Neural cell (in vitro differentiated cells): ENCODE data around the gene CCDC39. TPM values are rescaled to one million over a fixed set of nuclear protein-coding genes. Genes with fewer than 3 reads are reported as not detected.

Source experiments
- H2AFZ ChIP-seq: fragments of 200-600, 300-800 bp; sonication (generic), shearing (Covaris generic); 2 replicates; pipeline ENCODE4 v1.6.0; 2014; ENCODE audit warnings: low read depth, mild to moderate bottlenecking, antibody characterized with exemption, low read length, moderate library complexity
- H3F3A ChIP-seq: fragments of 200-600 bp; shearing (Covaris generic); 2 replicates; pipeline ENCODE4 v1.6.1; 2016; ENCODE audit warnings: mild to moderate bottlenecking, moderate library complexity, mixed read lengths, antibody characterized with exemption, low read length; ENCODE audit not compliant: insufficient read depth, poor library complexity, severe bottlenecking
- H3K27ac ChIP-seq: fragments of 200-600, 300-800 bp; sonication (generic), shearing (Covaris generic); 2 replicates; pipeline ENCODE4 v1.5.1; 2014; ENCODE audit warnings: mild to moderate bottlenecking, low read length, moderate library complexity
- H3K27me3 ChIP-seq: fragments of 300-800, 200-600 bp; sonication (generic), shearing (Covaris generic); 2 replicates; pipeline ENCODE4 v1.6.0; 2014; ENCODE audit warnings: mild to moderate bottlenecking, low read depth, low read length, moderate library complexity; ENCODE audit not compliant: insufficient read depth
- H3K36me3 ChIP-seq: fragments of 300-800, 200-600 bp; sonication (generic), shearing (Covaris generic); 2 replicates; pipeline ENCODE4 v1.5.1; 2014; ENCODE audit warnings: mild to moderate bottlenecking, antibody characterized with exemption, low read length, moderate library complexity; ENCODE audit not compliant: insufficient read depth
- H3K4me2 ChIP-seq: fragments of 300-800, 200-600 bp; sonication (generic), shearing (Covaris generic); 2 replicates; pipeline ENCODE4 v1.6.0; 2014; ENCODE audit warnings: mild to moderate bottlenecking, low read length
- H3K4me3 ChIP-seq: fragments of 300-800, 200-600 bp; sonication (generic), shearing (Covaris generic); 2 replicates; pipeline ENCODE4 v1.5.1; 2014; ENCODE audit warnings: mild to moderate bottlenecking, low read length, moderate library complexity
- H3K79me2 ChIP-seq: fragments of 200-600 bp; shearing (Covaris generic); replicated peaks from 2 replicates; pipeline ENCODE4 v1.6.0; 2014; ENCODE audit warnings: mild to moderate bottlenecking, low read length, moderate library complexity; ENCODE audit not compliant: insufficient read depth
- H3K9ac ChIP-seq: fragments of 300-800, 200-600 bp; sonication (generic), shearing (Covaris generic); 2 replicates; pipeline ENCODE4 v1.6.1; 2016; ENCODE audit warnings: mild to moderate bottlenecking, low read length, mixed read lengths
- H3K9me2 ChIP-seq: fragments of 200-600 bp; shearing (Covaris generic); 2 replicates; pipeline ENCODE4 v1.6.1; 2016; ENCODE audit warnings: mild to moderate bottlenecking, low read length, mixed read lengths; ENCODE audit not compliant: insufficient read depth
- H3K9me3 ChIP-seq: fragments of 200-600, 300-800 bp; sonication (generic), shearing (Covaris generic); 2 replicates; pipeline ENCODE4 v1.6.1; 2016; ENCODE audit warnings: mild to moderate bottlenecking, mixed run types, low read length, moderate library complexity, mixed read lengths
- H4K20me1 ChIP-seq: fragments of 200-600 bp; shearing (Covaris generic); 2 replicates; pipeline ENCODE4 v1.6.1; 2016; ENCODE audit warnings: mild to moderate bottlenecking, mixed run types; ENCODE audit not compliant: insufficient read depth
- CTCF ChIP-seq: fragments of 450-650 bp; IDR thresholded peaks from 2 replicates; pipeline ENCODE4 v1.5.1; 2014; ENCODE audit warnings: antibody characterized with exemption, mild to moderate bottlenecking, moderate library complexity; ENCODE audit not compliant: poor library complexity, severe bottlenecking
- EP300 ChIP-seq: fragments of 450-650 bp; conservative IDR thresholded peaks from 2 replicates; pipeline ENCODE4 v1.6.1; 2014; ENCODE audit warnings: antibody characterized with exemption, mild to moderate bottlenecking, moderate library complexity; ENCODE audit not compliant: poor library complexity, severe bottlenecking
- EZH2 ChIP-seq: fragments of 200-600, 300-800 bp; shearing (Covaris generic), sonication (generic); IDR thresholded peaks from 2 replicates; pipeline ENCODE4 v1.6.1; 2014; ENCODE audit warnings: antibody characterized with exemption, low read length, borderline replicate concordance, mild to moderate bottlenecking; ENCODE audit not compliant: insufficient read depth, poor library complexity, severe bottlenecking
- MXI1 ChIP-seq: fragments of 450-650 bp; conservative IDR thresholded peaks from 2 replicates; pipeline ENCODE4 v1.6.1; 2014; ENCODE audit warnings: antibody characterized with exemption, mild to moderate bottlenecking; ENCODE audit not compliant: poor library complexity, severe bottlenecking
- POLR2AphosphoS5 ChIP-seq: IDR thresholded peaks from 2 replicates; pipeline ENCODE4 v1.6.1; 2012
- RAD21 ChIP-seq: fragments of 450-650 bp; conservative IDR thresholded peaks from 2 replicates; pipeline ENCODE4 v1.6.1; 2014; ENCODE audit warnings: antibody characterized with exemption, mild to moderate bottlenecking, moderate library complexity
- SMC3 ChIP-seq: fragments of 450-650 bp; conservative IDR thresholded peaks from 2 replicates; pipeline ENCODE4 v1.6.1; 2014; ENCODE audit warnings: antibody characterized with exemption, mild to moderate bottlenecking, moderate library complexity; ENCODE audit not compliant: poor library complexity
- TAF1 ChIP-seq: IDR thresholded peaks from 2 replicates; pipeline ENCODE4 v1.6.1; 2012; ENCODE audit warnings: low read depth
- polyA minus RNA-seq: library from RNA; depleted of rRNA, polyadenylated mRNA; stranded (reverse); fragments of >200 nt; gene quantifications from 2 replicates; pipeline ENCODE4 v1.2.3, GENCODE V29; 2014
- polyA plus RNA-seq: library from polyadenylated mRNA; depleted of rRNA; stranded (reverse); fragments of >200 nt; gene quantifications from 2 replicates; pipeline ENCODE4 v1.2.3, GENCODE V29; 2014
- TF ChIP-seq, protein P1 (sequence below): IDR thresholded peaks from 2 replicates; pipeline ENCODE4 v1.6.1; 2012; ENCODE audit warnings: borderline replicate concordance

Gene CCDC39
- polyA plus RNA-seq (0.36 and 0.66 TPM in 2 replicates), polyA minus RNA-seq (0.49 and 1.3 TPM in 2 replicates)

GRCh38 chr3:180679178-180680096 is at the start of gene CCDC39:
Gene CCDC39, minus strand, starts transcription at chr3:180679489. Its CDS starts 109 bp downstream, at chr3:180679380.
- peak within 1 kb of the TSS; percentile 80 for H2AFZ ChIP-seq
- no peaks in the 10 kb centered on the region for H3K79me2 ChIP-seq
- H3F3A ChIP-seq = peaks cover 4% of the 10 kb centered on the region
- peak within 1 kb of the TSS; percentile 81 for H3K4me3 ChIP-seq
- H3K9me2 ChIP-seq = no peaks in the 10 kb centered on the region
- H3K4me2 ChIP-seq = peak within 1 kb of the TSS; percentile 90
- H4K20me1 ChIP-seq = no peaks in the 10 kb centered on the region
- H3K9ac ChIP-seq = peak within 1 kb of the TSS; percentile 47
- H3K27ac ChIP-seq = peak within 1 kb of the TSS; percentile 27
- peaks cover 12% of the 10 kb centered on the region for H3K27me3 ChIP-seq
- H3K9me3 ChIP-seq = no peaks in the 10 kb centered on the region
- H3K36me3 ChIP-seq = no peaks in the 10 kb centered on the region
- TF ChIP-seq, protein P1, sequence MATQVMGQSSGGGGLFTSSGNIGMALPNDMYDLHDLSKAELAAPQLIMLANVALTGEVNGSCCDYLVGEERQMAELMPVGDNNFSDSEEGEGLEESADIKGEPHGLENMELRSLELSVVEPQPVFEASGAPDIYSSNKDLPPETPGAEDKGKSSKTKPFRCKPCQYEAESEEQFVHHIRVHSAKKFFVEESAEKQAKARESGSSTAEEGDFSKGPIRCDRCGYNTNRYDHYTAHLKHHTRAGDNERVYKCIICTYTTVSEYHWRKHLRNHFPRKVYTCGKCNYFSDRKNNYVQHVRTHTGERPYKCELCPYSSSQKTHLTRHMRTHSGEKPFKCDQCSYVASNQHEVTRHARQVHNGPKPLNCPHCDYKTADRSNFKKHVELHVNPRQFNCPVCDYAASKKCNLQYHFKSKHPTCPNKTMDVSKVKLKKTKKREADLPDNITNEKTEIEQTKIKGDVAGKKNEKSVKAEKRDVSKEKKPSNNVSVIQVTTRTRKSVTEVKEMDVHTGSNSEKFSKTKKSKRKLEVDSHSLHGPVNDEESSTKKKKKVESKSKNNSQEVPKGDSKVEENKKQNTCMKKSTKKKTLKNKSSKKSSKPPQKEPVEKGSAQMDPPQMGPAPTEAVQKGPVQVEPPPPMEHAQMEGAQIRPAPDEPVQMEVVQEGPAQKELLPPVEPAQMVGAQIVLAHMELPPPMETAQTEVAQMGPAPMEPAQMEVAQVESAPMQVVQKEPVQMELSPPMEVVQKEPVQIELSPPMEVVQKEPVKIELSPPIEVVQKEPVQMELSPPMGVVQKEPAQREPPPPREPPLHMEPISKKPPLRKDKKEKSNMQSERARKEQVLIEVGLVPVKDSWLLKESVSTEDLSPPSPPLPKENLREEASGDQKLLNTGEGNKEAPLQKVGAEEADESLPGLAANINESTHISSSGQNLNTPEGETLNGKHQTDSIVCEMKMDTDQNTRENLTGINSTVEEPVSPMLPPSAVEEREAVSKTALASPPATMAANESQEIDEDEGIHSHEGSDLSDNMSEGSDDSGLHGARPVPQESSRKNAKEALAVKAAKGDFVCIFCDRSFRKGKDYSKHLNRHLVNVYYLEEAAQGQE = peak; percentile 16
- TF ChIP-seq TAF1 (peak; percentile 59), SMC3 (peak; percentile 32), MXI1 (peak; percentile 95), EP300 (peak; percentile 27), POLR2AphosphoS5 (peak; percentile 48), CTCF (peak; percentile 57), EZH2 (no peak), RAD21 (no peak)

GRCh38 chr3:180720012-180720411 is 40.7 kb upstream of the CCDC39 start:
- no peak overlapping the region for H2AFZ ChIP-seq
- H3K4me2 ChIP-seq = no peak overlapping the region

More at GRCh38 chr3:180720012-180720411, 40.7 kb upstream of the CCDC39 start:
- H3F3A ChIP-seq = no peaks in the 10 kb centered on the region
- no peak overlapping the region for H3K9ac ChIP-seq
- no peaks in the 10 kb centered on the region for H3K9me3 ChIP-seq
- no peaks in the 10 kb centered on the region for H3K36me3 ChIP-seq
- no peak overlapping the region for H3K4me3 ChIP-seq
- no peaks in the 10 kb centered on the region for H3K9me2 ChIP-seq
- H3K27ac ChIP-seq = no peak overlapping the region
- H3K79me2 ChIP-seq = no peaks in the 10 kb centered on the region
- TF ChIP-seq SMC3 (no peak), CTCF (no peak), EP300 (no peak), MXI1 (no peak), EZH2 (no peak), POLR2AphosphoS5 (no peak), RAD21 (no peak), TAF1 (no peak)
- TF ChIP-seq, protein P1 = no peak
- no peaks in the 10 kb centered on the region for H3K27me3 ChIP-seq
- H4K20me1 ChIP-seq = no peaks in the 10 kb centered on the region
